K562 (cell line): ENCODE measurements around the gene FBXO44. TPM values are rescaled to one million over a fixed set of nuclear protein-coding genes. Genes with fewer than 3 reads are reported as not detected.

Source experiments
- ATAC-seq: fragments of 200-7000 bp; cut with Tn5 transposase; 3 replicates; pipeline ENCODE4 v1.9.1; 2020; ENCODE audit warnings: moderate library complexity
- BruUV-seq: library from RNA; stranded (reverse); fragments of 400-500 nt; replicated peaks from 2 replicates; lab custom pipeline; 2021; lab: Mats Ljungman, UMichigan
- CTCF ChIA-PET: fragments of 300-600 bp; formaldehyde crosslinking; extraction: SDS; loops from one replicate; lab custom pipeline; 2021; ENCODE audit warnings: low intra/inter-chr PET ratio; lab: Yijun Ruan, JAX
- POLR2A ChIA-PET: fragments of 300-600, 350-650 bp; sonication (Branson Sonifier 250); formaldehyde crosslinking; extraction: SDS; loops from one replicate; lab custom pipeline; 2021; ENCODE audit warnings: antibody characterized with exemption, inconsistent platforms; lab: Yijun Ruan, JAX
- DNase-seq, 4 experiments: peaks; one replicate each; pipeline versions ENCODE4 v3.0.0 to v3.0.0-alpha.2; 2011 to 2018; ENCODE audit warnings: low spot score in 3 of 4, mixed read lengths in 3 of 4; ENCODE audit errors: extremely low read depth in 1 of 4
- FAIRE-seq: peaks from 2 replicates; lab custom pipeline; 2011; peaks lifted over from hg19 to GRCh38; lab: Jason Lieb, UNC
- H2AFZ ChIP-seq: 2 replicates; pipeline ENCODE4 v1.6.0; 2011; ENCODE audit warnings: low read depth, low read length, control low read depth, inconsistent platforms
- H3K27ac ChIP-seq: fragments of 200-600 bp; 3 replicates; pipeline ENCODE4 v1.8.0; 2011; ENCODE audit warnings: low read depth, mild to moderate bottlenecking, control low read depth, inconsistent platforms, low read length, moderate library complexity, mixed read lengths; ENCODE audit errors: extremely low read depth
- H3K27me3 ChIP-seq, 2 experiments: fragments of 300-600 bp in 1 of 2; 2 replicates in 1 of 2; 3 replicates in 1 of 2; pipeline versions ENCODE4 v1.6.0 to v1.8.0; 2011; ENCODE audit warnings: inconsistent platforms in 2 of 2, low read length in 2 of 2, mild to moderate bottlenecking in 1 of 2, mixed read lengths in 1 of 2, moderate library complexity in 1 of 2; ENCODE audit not compliant: control insufficient read depth in 2 of 2, insufficient read depth in 2 of 2
- H3K36me3 ChIP-seq: fragments of 300-600 bp; 3 replicates; pipeline ENCODE4 v1.8.0; 2011; ENCODE audit warnings: mild to moderate bottlenecking, low read length, inconsistent platforms; ENCODE audit not compliant: control insufficient read depth, insufficient read depth
- H3K4me1 ChIP-seq, 2 experiments: fragments of 200-600 bp in 1 of 2; replicated peaks in 1 of 2; 2 replicates in 1 of 2; 3 replicates in 1 of 2; pipeline versions ENCODE4 v1.5.1 to v1.8.0; 2011; ENCODE audit warnings: inconsistent platforms in 2 of 2, low read length in 2 of 2, mild to moderate bottlenecking in 1 of 2, mixed read lengths in 1 of 2, moderate library complexity in 1 of 2; ENCODE audit not compliant: control insufficient read depth in 2 of 2, insufficient read depth in 2 of 2
- H3K4me2 ChIP-seq: 2 replicates; pipeline ENCODE4 v1.6.1; 2011; ENCODE audit warnings: low read length, control low read depth, inconsistent platforms, mixed read lengths; ENCODE audit not compliant: insufficient read depth
- H3K4me3 ChIP-seq: fragments of 200-600 bp; sonication (generic), shearing (Covaris generic); 2 replicates; pipeline ENCODE4 v1.5.1; 2016; ENCODE audit warnings: control low read depth, inconsistent platforms
- H3K79me2 ChIP-seq: fragments of 200-600 bp; 3 replicates; pipeline ENCODE4 v1.8.0; 2011; ENCODE audit warnings: low read length, inconsistent platforms; ENCODE audit not compliant: control insufficient read depth, insufficient read depth
- H3K9ac ChIP-seq, 2 experiments: 2 replicates each; pipeline versions ENCODE4 v1.6.0 to v1.6.1; 2011; ENCODE audit warnings: low read depth in 2 of 2, low read length in 2 of 2, control low read depth in 1 of 2, inconsistent platforms in 1 of 2, mild to moderate bottlenecking in 1 of 2, mixed read lengths in 1 of 2; ENCODE audit not compliant: insufficient read depth in 1 of 2
- H3K9me1 ChIP-seq: one replicate; pipeline ENCODE4 v1.6.0; 2011; ENCODE audit warnings: inconsistent platforms, mild to moderate bottlenecking, low read length, moderate library complexity; ENCODE audit not compliant: control insufficient read depth, insufficient read depth
- H3K9me3 ChIP-seq: replicated peaks from 2 replicates; pipeline ENCODE4 v1.5.1; 2011; ENCODE audit warnings: low read depth, low read length, inconsistent platforms; ENCODE audit not compliant: control insufficient read depth, insufficient read depth
- H4K20me1 ChIP-seq: replicated peaks from 2 replicates; pipeline ENCODE4 v1.6.1; 2011; ENCODE audit warnings: low read length, inconsistent platforms, mixed read lengths; ENCODE audit not compliant: control insufficient read depth, insufficient read depth
- ADNP ChIP-seq: fragments of 200-800 bp; sonication (Bioruptor generic); IDR thresholded peaks from 2 replicates; pipeline ENCODE4 v1.6.1; 2016; ENCODE audit warnings: missing genetic modification characterization, missing compliant biosample characterization
- ARID1B ChIP-seq: fragments of 450-650 bp; IDR thresholded peaks from 2 replicates; pipeline ENCODE4 v1.6.1; 2016; ENCODE audit warnings: antibody characterized with exemption, mild to moderate bottlenecking, inconsistent platforms
- CBFA2T3 ChIP-seq: fragments of 450-650 bp; IDR thresholded peaks from 2 replicates; pipeline ENCODE4 v1.6.1; 2017
- CCNT2 ChIP-seq: IDR thresholded peaks from 2 replicates; pipeline ENCODE4 v1.6.1; 2011; ENCODE audit warnings: borderline replicate concordance, low read depth, mild to moderate bottlenecking, moderate library complexity, mixed read lengths, low read length; ENCODE audit not compliant: insufficient read length; ENCODE audit errors: extremely low read depth
- FOSL1 ChIP-seq: fragments of 200-800 bp; sonication (Bioruptor generic); conservative IDR thresholded peaks from 2 replicates; pipeline ENCODE4 v1.6.1; 2016; ENCODE audit warnings: missing genetic modification characterization, missing compliant biosample characterization
- HDAC1 ChIP-seq, 2 experiments: fragments of 450-650 bp; IDR thresholded peaks; 2 replicates each; pipeline ENCODE4 v1.6.1; 2016 to 2017; ENCODE audit warnings: inconsistent platforms in 1 of 2, mild to moderate bottlenecking in 1 of 2, moderate library complexity in 1 of 2
- HDAC2 ChIP-seq: fragments of 450-650 bp; IDR thresholded peaks from 2 replicates; pipeline ENCODE4 v1.6.1; 2016; ENCODE audit warnings: mild to moderate bottlenecking
- HNRNPL ChIP-seq: fragments of 200-400 bp; formaldehyde crosslinking; IDR thresholded peaks from 2 replicates; pipeline ENCODE4 v1.6.1; 2017; ENCODE audit warnings: low read depth, mild to moderate bottlenecking, low read length
- JUND ChIP-seq, 2 experiments: IDR thresholded peaks; 2 replicates in 1 of 2; 3 replicates in 1 of 2; pipeline ENCODE4 v1.6.1; 2011; ENCODE audit warnings: borderline replicate concordance in 2 of 2, low read depth in 2 of 2, low read length in 2 of 2, improper control_type of control experiment in 1 of 2, missing biosample characterization in 1 of 2, missing genetic modification characterization in 1 of 2, missing genetic modification reagents in 1 of 2
- KDM1A ChIP-seq, 2 experiments: fragments of 450-650 bp; IDR thresholded peaks; 2 replicates each; pipeline ENCODE4 v1.6.1; 2016; ENCODE audit warnings: mild to moderate bottlenecking in 2 of 2
- MED1 ChIP-seq: sonication (generic); formaldehyde crosslinking; IDR thresholded peaks from 2 replicates; pipeline ENCODE4 v1.8.1; 2023; ENCODE audit warnings: missing genetic modification reagents, borderline replicate concordance
- NR1H2 ChIP-seq: sonication (generic); formaldehyde crosslinking; IDR thresholded peaks from 2 replicates; pipeline ENCODE4 v1.4.0; 2020; ENCODE audit warnings: mild to moderate bottlenecking, missing genetic modification reagents
- PHF21A ChIP-seq: fragments of 450-650 bp; IDR thresholded peaks from 2 replicates; pipeline ENCODE4 v1.6.1; 2017; ENCODE audit warnings: low read depth, borderline replicate concordance
- RBM25 ChIP-seq: fragments of 200-400 bp; formaldehyde crosslinking; IDR thresholded peaks from 2 replicates; pipeline ENCODE4 v1.6.1; 2018; ENCODE audit warnings: low read length, low read depth, moderate library complexity; ENCODE audit not compliant: severe bottlenecking
- RCOR1 ChIP-seq, 2 experiments: IDR thresholded peaks; 2 replicates each; pipeline ENCODE4 v1.6.1; 2012; ENCODE audit warnings: low read depth in 2 of 2, low read length in 2 of 2, borderline replicate concordance in 1 of 2, improper control_type of control experiment in 1 of 2
- SMARCA5 ChIP-seq: fragments of 450-650 bp; IDR thresholded peaks from 2 replicates; pipeline ENCODE4 v1.6.1; 2016
- TEAD4 ChIP-seq, 2 experiments: sonication (generic) in 1 of 2; formaldehyde crosslinking in 1 of 2; IDR thresholded peaks; 2 replicates each; pipeline versions ENCODE4 v1.6.1 to v1.8.0; 2012 to 2022; ENCODE audit warnings: borderline replicate concordance in 1 of 2, inconsistent platforms in 1 of 2, low read length in 1 of 2, mild to moderate bottlenecking in 1 of 2, missing genetic modification reagents in 1 of 2
- TOE1 ChIP-seq, 2 experiments: fragments of 450-650 bp in 1 of 2; sonication (generic) in 1 of 2; formaldehyde crosslinking in 1 of 2; IDR thresholded peaks; 2 replicates each; pipeline versions ENCODE4 v1.7.1 to v1.8.0; 2016 to 2022; ENCODE audit warnings: borderline replicate concordance in 2 of 2, mild to moderate bottlenecking in 2 of 2, antibody characterized with exemption in 1 of 2, inconsistent platforms in 1 of 2, low read depth in 1 of 2, missing genetic modification reagents in 1 of 2, moderate library complexity in 1 of 2
- TRIM24 ChIP-seq, 2 experiments: fragments of 450-650 bp; IDR thresholded peaks; 2 replicates each; pipeline ENCODE4 v1.6.1; 2016
- ZKSCAN8 ChIP-seq: fragments of 200-800 bp; sonication (Bioruptor generic); IDR thresholded peaks from 2 replicates; pipeline ENCODE4 v1.6.1; 2016; ENCODE audit warnings: missing genetic modification characterization, missing compliant biosample characterization
- WGBS: fragments of 100-300 bp; shearing (Covaris generic); methylation state at CpG from one replicate; pipeline ENCODE4 v1.1.6; 2016; ENCODE audit warnings: low coverage, mixed read lengths; ENCODE audit not compliant: insufficient coverage; ENCODE audit errors: missing lambda C conversion rate; 5-methylcytosine and 5-hydroxymethylcytosine counted together
- in situ Hi-C: fragments of 300-500 bp; cut with MboI; formaldehyde crosslinking; loops from 4 replicates; pipeline ENCODE4 v1.15.0; 2018; ENCODE audit warnings: inconsistent platforms, mixed read lengths
- intact Hi-C: fragments of 100-400 bp; cut with micrococcal nuclease; formaldehyde crosslinking; loops from 2 replicates; pipeline ENCODE4 v1.14.2; 2022
- polyA plus RNA-seq, 8 experiments: library from polyadenylated mRNA; depleted of rRNA in 4 of 8; stranded (reverse) in 5 of 8; unstranded in 3 of 8; fragments of >200 nt; fragmentation: Nextera tagmentation in 2 of 8; fragmentation: Illumina TruSeq in 1 of 8; extraction: Ambion mirVana in 2 of 8; extraction: Trizol in 1 of 8; gene quantifications; 2 replicates each; pipeline versions ENCODE4 v1.2.1 to v1.2.3, GENCODE V29; 2011 to 2014; ENCODE audit warnings: inconsistent platforms in 1 of 8, missing spikeins in 1 of 8
- total RNA-seq, 7 experiments: library from RNA; depleted of rRNA in 6 of 7; stranded (reverse); fragments of >200 nt in 6 of 7; fragmentation: Illumina TruSeq in 2 of 7; extraction: Trizol in 2 of 7; gene quantifications; 2 replicates each; pipeline versions ENCODE4 v1.2.1 to v1.2.3, GENCODE V29; 2011 to 2021; ENCODE audit warnings: low replicate concordance in 1 of 7

FBXO44 gene
- total and polyA plus RNA-seq, 9 of the 15 experiments (the other 6 are each of a cell fraction or from before 2014, with no cell fraction given), result 0.69 to 20.9 (median 6.7) TPM

DNA sequence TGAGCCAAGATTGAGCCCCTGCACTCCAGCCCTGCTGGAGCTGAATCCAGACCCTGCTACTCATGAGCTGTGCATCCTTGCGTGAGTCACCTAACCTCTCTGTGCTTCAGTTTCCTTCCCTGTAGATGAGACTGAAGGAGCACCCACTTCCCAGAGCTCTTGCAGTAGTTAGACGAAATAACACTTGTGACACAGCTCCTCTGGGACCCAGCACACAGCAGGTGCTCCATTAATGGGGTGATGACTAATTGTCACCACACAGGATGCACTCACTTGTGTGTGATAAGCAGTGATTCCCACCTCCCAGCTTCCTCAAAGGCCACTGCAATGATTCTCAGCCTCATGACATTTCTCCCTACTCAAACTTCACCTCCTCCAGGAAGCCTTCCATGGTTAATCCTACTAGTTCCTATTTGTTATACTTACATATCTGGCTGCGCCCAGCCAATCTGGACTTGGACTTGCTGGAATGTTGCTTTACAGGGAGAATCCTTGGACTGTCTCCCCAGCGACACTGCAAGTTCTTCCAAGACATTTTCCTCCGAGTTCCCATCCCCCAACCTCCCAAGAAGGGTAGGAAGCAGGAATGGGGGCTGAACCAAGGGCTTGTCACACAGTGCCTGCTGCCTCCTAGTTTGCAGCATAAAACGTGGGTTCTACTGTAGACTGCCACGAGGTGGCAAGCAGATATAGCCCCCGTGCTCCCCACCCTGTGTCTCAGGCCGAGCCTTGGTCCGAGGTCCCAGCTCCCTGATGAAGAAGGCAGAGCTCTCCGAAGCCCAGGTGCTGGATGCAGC, 54.1 kb downstream of the FBXO44 start:
- no peak overlapping the region for H3K4me2 ChIP-seq
- no TSS peak for BruUV-seq
- no peak for ATAC-seq
- TF ChIP-seq PHF21A (0 out of 2 replicates have a peak, but pooled peaks have one; percentile 70), SMARCA5 (peak; percentile 98), RCOR1 (IDR thresholded peaks at IDR 0.05; ENCODE audit: borderline replicate concordance in 1 of 2, low read depth in 2 of 2, low read length in 2 of 2) (peak; percentile 74 to 95; a peak in 3 of 4 replicates), TRIM24 (IDR thresholded peaks at IDR 0.05) (peak in 1 of 2 experiments; percentile 14; a peak in 2 of 4 replicates), HDAC1 (IDR thresholded peaks at IDR 0.05) (peak in 1 of 2 experiments; percentile 84; a peak in 3 of 4 replicates), HNRNPL (no peak), MED1 (CRISPR knock-in tag) (no peak), ADNP (tag) (peak; percentile 94), ZKSCAN8 (CRISPR knock-in tag) (peak; percentile 96), RBM25 (peak; percentile 92), TOE1 (IDR thresholded peaks at IDR 0.05; ENCODE audit: borderline replicate concordance) (peak; percentile 23; the same call in 1 of the 2 replicates), TOE1 (CRISPR knock-in tag; IDR thresholded peaks at IDR 0.05; ENCODE audit: borderline replicate concordance, low read depth) (no peak), ARID1B (peak; percentile 26), KDM1A (IDR thresholded peaks at IDR 0.05) (peak; percentile 98), HDAC2 (peak; percentile 92), TEAD4 (IDR thresholded peaks at IDR 0.05; ENCODE audit: low read length) (0 out of 2 replicates have a peak, but pooled peaks have one; percentile 23), TEAD4 (CRISPR knock-in tag; IDR thresholded peaks at IDR 0.05; ENCODE audit: borderline replicate concordance) (no peak), JUND (IDR thresholded peaks at IDR 0.05; ENCODE audit: borderline replicate concordance, low read depth, low read length) (peak; percentile 80), JUND (tag; IDR thresholded peaks at IDR 0.05; ENCODE audit: borderline replicate concordance, low read depth, low read length) (peak; percentile 65; the same call in 1 of the 3 replicates), CBFA2T3 (peak; percentile 64), CCNT2 (no peak), FOSL1 (tag) (peak; percentile 84), NR1H2 (CRISPR knock-in tag) (no peak)

More for the DNA sequence above, 54.1 kb downstream of the FBXO44 start:
- Histone ChIP-seq H3K36me3 (no peaks in the 10 kb centered on the region), H2AFZ (no peak overlapping the region), H4K20me1 (no peaks in the 10 kb centered on the region), H3K9me3 (no peaks in the 10 kb centered on the region), H3K79me2 (no peaks in the 10 kb centered on the region), H3K9ac (peak overlapping the region in 1 of 2 experiments; percentile 38; a peak in 2 of 4 replicates), H3K27me3 (peaks cover 11 to 31% of the 10 kb centered on the region in 2 experiments; a peak in 4 of 5 replicates), H3K9me1 (no peaks in the 10 kb centered on the region), H3K4me1 (peaks cover 12 to 48% of the 10 kb centered on the region in 2 experiments), H3K4me3 (no peak overlapping the region), H3K27ac (no peak overlapping the region)
- ChIA-PET POLR2A (interaction anchor here (0.6 to 2.1 kb wide), 9 partner anchors 9 to 232 kb away, joined by 3 to 9 read pairs (median 3); no protein-coding TSS in a partner anchor), CTCF (interaction anchor here (1.3 kb wide), 1 partner anchor 10 kb away, joined by 3 read pairs; no protein-coding TSS in a partner anchor)
- in situ Hi-C loops, result no loop called here
- peak in 1 of 4 experiments; percentile 34 for DNase-seq
- intact Hi-C loops, result loop anchor here (5.0 kb wide), 1 partner anchor 36 kb away; no protein-coding TSS in a partner anchor
- WGBS, result 31% methylated on average over 11 of the region's 11 CpGs
- FAIRE-seq, result no peak
